Amniotic epithelial cell (primary cell): ENCODE results near the gene GRIA2.

Experiments used
- DNase-seq: peaks from one replicate; pipeline ENCODE4 v3.0.0-alpha.2; 2010; ENCODE audit warnings: low read depth

Gene GRIA2

DNA sequence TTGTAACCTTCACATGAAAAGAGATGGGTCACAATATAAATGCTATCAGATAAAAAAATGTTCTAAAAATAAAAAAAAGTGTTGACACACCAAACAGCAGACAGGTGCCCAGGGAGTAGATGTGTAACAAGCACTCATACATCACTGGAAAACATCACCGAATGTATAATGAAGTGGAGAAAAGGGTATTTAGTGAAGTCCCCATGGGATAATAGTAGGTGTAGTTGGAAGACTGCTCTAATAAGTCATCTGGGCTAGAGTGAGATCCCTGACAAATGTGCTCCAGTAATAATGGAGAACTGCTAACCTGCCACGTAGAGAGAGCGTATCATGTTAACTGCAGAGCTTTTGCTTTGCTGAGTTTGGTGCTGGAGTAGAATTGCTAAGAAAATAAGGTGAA, 152.0 kb downstream of the GRIA2 start:
- no peak for DNase-seq

DNA sequence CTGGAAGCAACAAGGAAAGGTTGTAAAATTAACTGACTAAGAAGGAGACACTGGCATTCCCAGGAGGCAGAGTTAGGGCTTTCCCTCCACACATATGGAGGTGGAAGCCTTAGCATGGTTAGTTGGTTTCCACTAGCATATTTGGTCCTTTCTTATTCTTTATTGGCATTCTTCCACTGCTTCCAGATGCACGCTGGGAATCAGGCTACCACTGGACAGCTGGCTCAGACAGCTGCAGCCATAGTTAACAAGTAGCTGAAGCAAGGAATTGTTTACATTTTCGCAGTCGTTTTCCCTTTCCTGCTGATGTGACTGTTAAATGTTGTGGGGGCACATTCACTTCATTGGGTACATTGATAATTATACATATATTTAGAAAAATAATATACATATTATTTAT, 169.2 kb downstream of the GRIA2 start:
- DNase-seq: no peak

DNA sequence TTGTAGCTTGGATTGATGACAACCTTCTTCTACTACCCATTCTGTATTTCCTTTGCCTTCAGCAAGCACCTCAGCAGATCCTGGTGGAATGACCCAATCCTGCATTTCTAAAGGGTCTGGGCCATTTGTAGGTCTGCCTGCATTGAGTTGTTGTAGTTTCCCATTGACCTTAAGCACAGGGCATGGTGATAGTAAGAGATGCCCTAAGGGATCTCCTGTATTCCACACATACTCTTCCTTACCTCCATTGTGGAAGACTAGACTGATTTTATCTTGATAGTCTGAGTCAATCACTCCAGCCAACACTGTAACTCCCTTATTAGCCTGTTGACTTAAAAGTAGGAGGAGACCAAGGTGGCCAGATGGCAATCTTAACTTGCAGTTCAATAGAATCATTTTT, 184.5 kb downstream of the GRIA2 start:
- DNase-seq: no peak
